Activated CD8-positive, alpha-beta memory T cell treated with anti-CD3 and anti-CD28 coated beads, Interleukin-2, amount 50 U/mL, for 1 hour (primary cell): ENCODE measurements around the gene LRP6.
"Not testable (repeated sequence)": the region's sequence is repeated elsewhere in the genome, so short reads cannot be mapped to it uniquely, and the experiment has no call there.

Source experiments
- DNase-seq: peaks from one replicate; pipeline ENCODE4 v3.0.0-alpha.2; 2020; ENCODE audit errors: extremely low read depth

LRP6 gene

GRCh38 chr12:12121061-12121460 lies 145.8 kb downstream of the LRP6 start:
- DNase-seq: no peak

- DNase-seq: no peak
Measured at GRCh38 chr12:12116677-12117076, 150.2 kb downstream of the LRP6 start.

- no peak for DNase-seq
Measured at GRCh38 chr12:12115514-12115913, 151.3 kb downstream of the LRP6 start.

GRCh38 chr12:12110923-12111555 lies 155.8 kb downstream of the LRP6 start:
- DNase-seq: not testable (repeated sequence)

GRCh38 chr12:12108441-12109058 lies 158.3 kb downstream of the LRP6 start:
- DNase-seq: no peak

- no peak for DNase-seq
Measured at GRCh38 chr12:12107678-12108077, 159.2 kb downstream of the LRP6 start.

- DNase-seq: no peak
Measured at GRCh38 chr12:12099102-12099501, 167.7 kb downstream of the LRP6 start.

- no peak for DNase-seq
Measured at GRCh38 chr12:12098691-12099015, 168.2 kb downstream of the LRP6 start.

GRCh38 chr12:12097891-12098690 lies 168.8 kb downstream of the LRP6 start:
- DNase-seq: no peak

GRCh38 chr12:12095021-12095420 lies 171.8 kb downstream of the LRP6 start:
- DNase-seq: no peak

GRCh38 chr12:12094481-12094880 lies 172.4 kb downstream of the LRP6 start:
- no peak for DNase-seq

GRCh38 chr12:12091977-12092663 lies 174.7 kb downstream of the LRP6 start:
- no peak for DNase-seq

- DNase-seq: no peak
Measured at GRCh38 chr12:12091071-12091470, 175.8 kb downstream of the LRP6 start.

- DNase-seq: no peak
Measured at GRCh38 chr12:12088761-12089160, 178.1 kb downstream of the LRP6 start.

GRCh38 chr12:12088147-12088546 lies 178.7 kb downstream of the LRP6 start:
- no peak for DNase-seq

- DNase-seq: no peak
Measured at GRCh38 chr12:12087693-12088034, 179.2 kb downstream of the LRP6 start.

GRCh38 chr12:12086973-12087692 lies 179.7 kb downstream of the LRP6 start:
- no peak for DNase-seq

GRCh38 chr12:12086362-12086761 lies 180.5 kb downstream of the LRP6 start:
- no peak for DNase-seq

- DNase-seq: no peak
Measured at GRCh38 chr12:12083688-12084087, 183.2 kb downstream of the LRP6 start.

- no peak for DNase-seq
Measured at GRCh38 chr12:12081836-12082497, 184.9 kb downstream of the LRP6 start.

- no peak for DNase-seq
Measured at GRCh38 chr12:12079291-12079690, 187.6 kb downstream of the LRP6 start.
